Keratinocyte (primary cell): Measurements from ENCODE around the gene STRA6. TPM values are rescaled to one million over a fixed set of nuclear protein-coding genes. Genes with fewer than 3 reads are reported as not detected.

Source experiments
- DNase-seq: peaks from one replicate; pipeline ENCODE4 v3.0.0-alpha.2; 2011; ENCODE audit warnings: low read depth, missing footprints, low spot score
- FAIRE-seq: peaks from 2 replicates; lab custom pipeline; 2011; peaks lifted over from hg19 to GRCh38; lab: Jason Lieb, UNC
- H2AFZ ChIP-seq: 2 replicates; pipeline ENCODE4 v1.6.0; 2012; ENCODE audit warnings: low read length, control low read depth, inconsistent platforms; ENCODE audit not compliant: control insufficient read depth
- H3K27ac ChIP-seq: 2 replicates; pipeline ENCODE4 v1.5.1; 2011; ENCODE audit warnings: low read length; ENCODE audit not compliant: control insufficient read depth, insufficient read depth
- H3K27me3 ChIP-seq: 3 replicates; pipeline ENCODE4 v1.6.0; 2011; ENCODE audit warnings: low read length; ENCODE audit not compliant: control insufficient read depth, insufficient read depth; ENCODE audit errors: extremely low read depth
- H3K36me3 ChIP-seq, 2 experiments: 2 replicates in 1 of 2; 3 replicates in 1 of 2; pipeline ENCODE4 v1.5.1; 2011; ENCODE audit warnings: low read length in 2 of 2, mild to moderate bottlenecking in 1 of 2; ENCODE audit not compliant: control insufficient read depth in 2 of 2, insufficient read depth in 2 of 2; ENCODE audit errors: extremely low read depth in 1 of 2
- H3K4me1 ChIP-seq: 3 replicates; pipeline ENCODE4 v1.5.1; 2011; ENCODE audit warnings: low read length; ENCODE audit not compliant: control insufficient read depth, insufficient read depth; ENCODE audit errors: extremely low read depth
- H3K4me2 ChIP-seq: 3 replicates; pipeline ENCODE4 v1.6.0; 2011; ENCODE audit warnings: low read depth, low read length; ENCODE audit not compliant: control insufficient read depth, insufficient read depth; ENCODE audit errors: extremely low read depth
- H3K4me3 ChIP-seq, 3 experiments: fragments of 200-600 bp in 1 of 3; sonication (generic) in 1 of 3; 2 replicates in 2 of 3; 3 replicates in 1 of 3; pipeline ENCODE4 v1.5.1; 2011 to 2016; ENCODE audit warnings: low read length in 3 of 3, mild to moderate bottlenecking in 3 of 3, control low read depth in 2 of 3, inconsistent platforms in 1 of 3, low read depth in 1 of 3, mixed read lengths in 1 of 3, mixed run types in 1 of 3, moderate library complexity in 1 of 3; ENCODE audit not compliant: control insufficient read depth in 2 of 3, insufficient read depth in 2 of 3; ENCODE audit errors: extremely low read depth in 1 of 3
- H3K79me2 ChIP-seq: 2 replicates; pipeline ENCODE4 v1.6.0; 2012; ENCODE audit warnings: low read length; ENCODE audit not compliant: control insufficient read depth, insufficient read depth
- H3K9ac ChIP-seq: 3 replicates; pipeline ENCODE4 v1.6.0; 2011; ENCODE audit warnings: low read length; ENCODE audit not compliant: control insufficient read depth, insufficient read depth; ENCODE audit errors: extremely low read depth
- H3K9me1 ChIP-seq: 3 replicates; pipeline ENCODE4 v1.6.0; 2011; ENCODE audit warnings: low read length; ENCODE audit not compliant: control insufficient read depth, insufficient read depth; ENCODE audit errors: extremely low read depth
- H3K9me3 ChIP-seq: 2 replicates; pipeline ENCODE4 v1.5.1; 2012; ENCODE audit warnings: low read depth, low read length; ENCODE audit not compliant: control insufficient read depth
- H4K20me1 ChIP-seq: 3 replicates; pipeline ENCODE4 v1.6.0; 2011; ENCODE audit warnings: low read length; ENCODE audit not compliant: control insufficient read depth, insufficient read depth; ENCODE audit errors: extremely low read depth
- CTCF ChIP-seq, 3 experiments: IDR thresholded peaks in 1 of 3; conservative IDR thresholded peaks in 1 of 3; optimal IDR thresholded peaks in 1 of 3; 2 replicates in 2 of 3; 3 replicates in 1 of 3; pipeline versions ENCODE3 to v1.5.1; 2011; ENCODE audit warnings: low read length in 3 of 3, mild to moderate bottlenecking in 3 of 3, moderate library complexity in 2 of 3, control low read depth in 1 of 3, inconsistent platforms in 1 of 3; ENCODE audit not compliant: insufficient read depth in 2 of 3; ENCODE audit errors: extremely low read depth in 1 of 3
- EZH2 ChIP-seq: IDR thresholded peaks from one replicate; pipeline ENCODE4 v1.6.1; 2012; ENCODE audit warnings: inconsistent platforms, mild to moderate bottlenecking, low read length, moderate library complexity
- dilution Hi-C: fragments of 300-500 bp; cut with MboI; formaldehyde crosslinking; loops from one replicate; pipeline ENCODE4 v1.7.0; 2020; ENCODE audit warnings: low sequenced_read_pairs; ENCODE audit not compliant: extremely low pct_ligation_motif_present
- polyA plus RNA-seq, 5 experiments: library from polyadenylated mRNA; depleted of rRNA in 3 of 5; stranded (reverse) in 3 of 5; stranded (forward) in 1 of 5; unstranded in 1 of 5; fragments of >200 nt; gene quantifications; 1 replicate in 1 of 5; 2 replicates in 3 of 5; 3 replicates in 1 of 5; pipeline versions ENCODE4 v1.2.1 to v1.2.3, GENCODE V29; 2011 to 2012; ENCODE audit warnings: missing spikeins in 2 of 5, low read depth in 1 of 5, low replicate concordance in 1 of 5

STRA6 gene
- polyA plus RNA-seq, 1 donor (not counting 4 experiments of a cell fraction or from before 2014, with no cell fraction given): not detected

- peaks cover 67% of the 10 kb centered on the region for H3K27me3 ChIP-seq
- no peak overlapping the region for H3K4me3 ChIP-seq
- H2AFZ ChIP-seq: no peak overlapping the region
- TF ChIP-seq CTCF (optimal IDR thresholded peaks at IDR 0.05 in 1 of 3, IDR thresholded peaks at IDR 0.05 in 1 of 3, conservative IDR thresholded peaks at IDR 0.05 in 1 of 3; ENCODE audit: extremely low read depth in 1 of 3, insufficient read depth in 2 of 3, low read length in 3 of 3): no peak
- FAIRE-seq: no peak
- H3K9me3 ChIP-seq: no peaks in the 10 kb centered on the region
- H3K4me2 ChIP-seq: no peak overlapping the region
- H3K9me1 ChIP-seq: no peaks in the 10 kb centered on the region
- H3K79me2 ChIP-seq: no peaks in the 10 kb centered on the region
- peaks cover 7% of the 10 kb centered on the region for H3K4me1 ChIP-seq
- dilution Hi-C loops: no loop called here
- H4K20me1 ChIP-seq: peaks cover 2% of the 10 kb centered on the region
- H3K9ac ChIP-seq: no peak overlapping the region
- H3K36me3 ChIP-seq: no peaks in the 10 kb centered on the region
- no peak for DNase-seq
- H3K27ac ChIP-seq: no peak overlapping the region
Measured at GRCh38 chr15:74137537-74137894, 65.1 kb downstream of the STRA6 start.

GRCh38 chr15:74136814-74137536, 65.6 kb downstream of the STRA6 start:
- H3K9ac ChIP-seq: no peak overlapping the region
- no peaks in the 10 kb centered on the region for H3K9me3 ChIP-seq
- DNase-seq (no peak), FAIRE-seq (no peak)
- H3K4me3 ChIP-seq: no peak overlapping the region
- no peaks in the 10 kb centered on the region for H3K9me1 ChIP-seq
- dilution Hi-C loops: no loop called here
- H3K4me2 ChIP-seq: peak overlapping the region; percentile 14
- peaks cover 73% of the 10 kb centered on the region for H3K27me3 ChIP-seq
- H3K79me2 ChIP-seq: no peaks in the 10 kb centered on the region
- H4K20me1 ChIP-seq: peaks cover 6% of the 10 kb centered on the region
- H3K27ac ChIP-seq: no peak overlapping the region
- peaks cover 7% of the 10 kb centered on the region for H3K4me1 ChIP-seq
- H2AFZ ChIP-seq: no peak overlapping the region
- no peak for TF ChIP-seq CTCF (optimal IDR thresholded peaks at IDR 0.05 in 1 of 3, IDR thresholded peaks at IDR 0.05 in 1 of 3, conservative IDR thresholded peaks at IDR 0.05 in 1 of 3; ENCODE audit: extremely low read depth in 1 of 3, insufficient read depth in 2 of 3, low read length in 3 of 3)
- TF ChIP-seq EZH2: peak; percentile 99
- H3K36me3 ChIP-seq: no peaks in the 10 kb centered on the region
